CD4-positive, alpha-beta T cell treated with Interleukin-15 for 4 hours (primary cell): Measurements from ENCODE around the gene GLP2R.

Source experiments
- DNase-seq: peaks from one replicate; pipeline ENCODE4 v3.0.0-alpha.2; 2020; ENCODE audit warnings: low spot score

The GLP2R gene

GRCh38 chr17:9814337-9814945 lies 11.3 kb upstream of the GLP2R start:
- no peak for DNase-seq

GRCh38 chr17:9816472-9816871 lies 9.3 kb upstream of the GLP2R start:
- no peak for DNase-seq

- no peak for DNase-seq
Observed at GRCh38 chr17:9817086-9817485, 8.6 kb upstream of the GLP2R start.

- DNase-seq, result no peak
Observed at GRCh38 chr17:9818760-9819159, 7.0 kb upstream of the GLP2R start.

DNA sequence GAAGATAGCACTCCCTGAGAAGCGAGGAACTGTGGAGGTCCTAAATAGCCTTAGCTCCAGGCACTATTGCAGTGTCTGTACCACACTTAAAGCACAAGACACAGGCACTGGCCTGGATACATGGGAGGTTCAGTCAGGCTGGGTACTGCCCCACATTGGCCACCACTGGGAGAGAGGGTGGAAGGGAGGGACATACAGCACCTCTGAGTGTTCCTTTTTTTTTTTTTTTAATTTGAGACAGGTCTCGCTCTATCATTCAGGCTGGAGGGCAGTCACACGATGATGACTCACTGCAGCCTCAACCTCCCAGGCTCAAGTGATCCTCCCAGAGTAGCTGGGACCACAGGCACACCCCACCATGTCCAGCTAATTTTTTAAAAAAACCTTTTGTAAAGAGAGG lies 5.3 kb upstream of the GLP2R start:
- DNase-seq, result no peak

DNA sequence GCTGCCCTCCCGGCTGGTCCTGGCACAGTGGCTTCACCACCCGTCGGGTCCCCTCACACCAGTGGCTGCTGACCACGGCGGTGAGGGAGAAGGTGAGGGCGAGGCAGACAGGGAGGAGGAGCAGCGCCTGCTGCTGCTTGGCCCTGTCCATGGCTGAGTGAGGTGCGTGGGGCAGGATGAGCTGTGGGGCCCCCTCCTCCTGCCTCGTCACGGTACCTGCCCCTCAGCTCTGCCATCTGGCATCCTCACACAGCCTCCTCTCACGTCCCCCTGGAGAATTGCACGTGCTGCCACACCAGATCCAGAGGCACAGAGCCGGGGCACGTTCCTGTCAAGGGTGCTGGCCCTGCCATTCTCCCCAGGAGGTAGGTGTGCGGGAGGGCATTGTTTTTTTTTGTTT lies 3.8 kb upstream of the GLP2R start, which contains the start of gene GSG1L2:
TSS of gene GSG1L2 (minus strand) at position 159 of the 400 bp plus-strand sequence. CDS start at position 151, 8 bp downstream.
- DNase-seq, result no peak

DNA sequence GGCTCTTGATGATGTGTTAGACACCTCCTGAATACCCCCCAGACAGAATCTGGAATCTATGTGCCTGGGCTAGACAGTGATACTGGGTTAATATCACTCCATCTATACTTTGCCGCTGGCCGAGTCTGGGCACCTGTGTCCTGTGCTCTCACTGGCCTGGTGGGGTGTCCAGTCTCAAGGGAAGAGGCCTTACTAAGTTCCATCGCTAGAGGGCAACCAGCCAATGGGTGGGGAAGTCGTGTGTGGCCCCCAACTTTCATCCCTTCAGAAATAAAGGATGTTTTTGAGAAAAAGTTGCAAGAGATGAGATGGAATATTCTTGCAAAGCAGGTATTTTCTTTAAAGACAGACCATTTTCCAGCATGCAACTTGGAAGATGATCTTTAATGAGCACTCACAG lies 1.6 kb upstream of the GLP2R start:
- no peak for DNase-seq

DNA sequence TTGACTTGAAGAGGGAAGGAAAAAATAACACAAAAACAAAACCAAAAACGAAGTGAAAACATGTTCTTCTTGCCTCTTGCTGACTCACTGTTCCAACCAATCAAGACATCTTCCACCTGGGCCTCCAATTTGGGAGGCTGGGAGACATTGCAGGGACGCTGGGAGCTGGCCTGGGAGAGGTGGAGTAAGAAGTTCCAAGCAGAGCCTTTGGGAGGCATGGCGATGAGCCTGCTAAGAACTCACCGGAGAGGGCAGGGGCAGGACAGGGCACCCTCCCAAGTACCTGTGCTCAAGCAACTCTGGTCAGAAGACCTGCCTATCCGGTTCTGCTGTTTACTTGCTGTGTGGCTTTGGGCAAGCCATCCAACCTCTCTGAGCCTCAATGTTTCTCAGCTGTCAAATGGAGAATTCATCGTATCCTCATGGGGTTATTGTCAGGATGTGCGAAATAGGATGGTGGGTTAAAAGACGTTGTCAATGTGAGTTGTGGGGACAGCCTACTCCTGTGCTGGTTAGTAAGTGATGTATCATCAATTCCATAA lies 856 bp upstream of the GLP2R start:
- DNase-seq, result no peak

DNA sequence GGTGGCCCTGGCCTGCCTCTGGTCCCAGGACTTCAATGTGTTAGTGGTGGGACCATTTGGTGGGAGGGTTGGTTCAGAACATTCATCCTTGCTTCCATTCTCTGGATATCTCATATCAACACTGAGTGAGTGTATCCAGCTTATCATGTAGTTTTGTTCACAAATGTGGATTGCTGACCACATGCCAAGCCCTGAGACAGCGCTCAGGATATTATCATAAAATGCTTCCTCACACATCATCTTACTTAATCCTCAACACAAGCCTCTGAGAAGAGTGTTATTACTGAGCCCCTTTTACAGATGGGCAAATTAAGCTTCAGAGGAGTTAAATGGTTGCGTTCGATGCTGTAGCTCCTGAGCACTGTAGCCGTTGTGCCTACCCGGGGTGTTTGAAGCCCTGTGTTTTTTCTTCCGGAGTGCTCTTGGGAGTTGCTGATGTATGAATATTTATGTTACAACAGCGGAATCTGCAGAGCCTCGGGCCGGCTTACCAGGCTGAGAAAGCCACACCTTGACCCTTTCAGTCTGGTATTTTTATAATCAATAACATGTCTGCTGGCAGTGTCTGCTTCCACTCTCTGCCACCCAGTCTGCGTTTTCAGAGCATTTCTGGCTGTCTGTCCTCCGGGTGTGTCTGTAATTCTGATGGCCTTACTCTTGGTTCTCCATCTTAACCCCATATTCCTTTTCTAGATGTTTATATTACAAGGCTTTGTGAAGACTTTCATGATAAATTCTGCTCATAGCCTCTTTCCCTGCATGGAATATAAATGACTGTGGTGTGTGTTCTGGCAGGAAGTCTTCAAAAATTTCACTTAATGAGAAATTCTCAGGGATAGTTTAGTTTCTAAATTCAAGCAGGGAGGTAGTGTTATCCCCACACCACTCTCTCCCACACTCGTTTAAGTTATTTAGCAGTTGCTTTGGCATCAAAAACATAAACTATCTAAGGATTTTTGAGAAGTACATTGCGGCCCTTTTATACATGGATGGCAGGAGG lies 2.9 kb downstream of the GLP2R start:
- DNase-seq, result no peak

DNA sequence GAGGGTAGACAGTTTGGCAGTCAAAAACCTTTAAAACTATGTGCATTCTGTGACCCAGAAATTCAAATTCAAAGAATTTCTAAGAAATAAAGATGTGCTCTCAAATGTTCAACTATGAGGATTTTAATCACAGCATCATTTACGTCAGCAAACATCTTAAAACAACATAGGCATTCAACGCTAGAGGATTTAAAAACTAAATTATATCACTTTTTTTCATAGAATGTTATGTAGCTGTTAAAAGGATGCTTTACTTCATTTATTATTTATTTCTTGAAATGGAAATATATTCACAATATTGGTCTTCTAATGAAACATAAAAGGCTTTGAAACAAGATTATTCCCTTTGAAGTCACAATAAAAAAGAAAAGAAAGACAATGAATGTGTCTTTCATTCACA lies 3.6 kb downstream of the GLP2R start:
- no peak for DNase-seq

- no peak for DNase-seq
Observed at GRCh38 chr17:9830711-9831110, 5.0 kb downstream of the GLP2R start.

DNA sequence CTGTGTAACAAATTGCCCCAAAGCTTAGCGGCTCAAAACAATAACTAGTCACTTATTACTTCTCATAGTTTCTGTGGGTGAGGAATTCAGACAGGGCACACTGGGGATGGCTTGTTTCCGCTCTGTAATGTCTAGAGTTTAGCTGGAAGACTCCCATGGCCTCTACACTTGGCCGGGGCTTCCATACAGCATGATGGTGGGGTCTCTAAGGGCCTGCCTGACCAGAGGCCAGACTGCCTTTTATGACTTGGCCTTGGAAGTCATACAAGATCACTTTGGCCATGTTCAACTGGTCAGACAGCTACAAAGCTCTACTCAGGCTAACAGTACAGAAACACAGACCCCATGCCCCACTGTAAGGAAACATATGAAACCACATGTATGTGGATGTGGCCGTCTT lies 8.2 kb downstream of the GLP2R start:
- DNase-seq, result no peak

DNA sequence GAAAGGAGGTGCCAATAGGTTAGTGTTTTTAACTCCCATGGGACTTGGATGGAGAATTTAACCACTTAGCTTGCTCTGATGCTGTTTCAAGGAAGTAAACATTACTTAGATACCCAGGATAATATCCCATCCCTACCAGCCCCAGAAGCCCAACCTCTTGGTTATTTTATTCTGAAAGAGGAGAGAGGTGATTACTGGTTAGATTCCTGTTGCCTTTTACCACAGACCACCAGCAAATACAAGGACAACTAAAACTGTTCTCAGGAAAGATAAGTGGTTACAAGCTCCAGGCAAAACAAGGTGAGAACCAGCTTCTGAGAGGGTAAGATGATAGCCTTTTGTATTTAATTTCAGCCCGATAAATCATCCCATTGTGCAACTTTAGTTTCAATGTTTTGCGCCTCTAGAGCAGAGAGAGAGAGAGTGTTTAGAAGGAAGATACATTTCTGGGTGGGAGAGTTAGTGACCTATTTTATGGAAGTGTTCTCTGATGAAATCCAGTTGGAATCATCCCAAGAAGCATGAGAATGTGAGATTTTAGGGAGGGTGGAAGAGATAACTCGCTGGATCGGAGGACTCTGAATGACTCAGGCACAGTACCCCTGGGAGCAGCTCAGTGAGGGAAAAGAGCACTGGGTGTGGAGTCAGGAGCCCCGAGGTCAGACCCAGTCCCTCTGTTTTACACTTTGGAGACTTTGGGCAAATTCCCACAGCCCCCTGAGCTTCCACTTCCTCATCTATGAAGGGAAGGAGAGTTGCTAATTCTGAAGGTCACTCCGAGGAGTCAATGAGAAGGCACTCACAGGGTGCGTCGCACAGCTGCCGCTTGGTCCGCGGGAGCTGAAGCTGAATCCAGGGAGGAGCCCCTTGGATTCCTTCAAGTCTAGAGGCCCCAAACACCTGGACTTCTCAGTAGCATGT lies 12.1 kb downstream of the GLP2R start:
- no peak for DNase-seq

DNA sequence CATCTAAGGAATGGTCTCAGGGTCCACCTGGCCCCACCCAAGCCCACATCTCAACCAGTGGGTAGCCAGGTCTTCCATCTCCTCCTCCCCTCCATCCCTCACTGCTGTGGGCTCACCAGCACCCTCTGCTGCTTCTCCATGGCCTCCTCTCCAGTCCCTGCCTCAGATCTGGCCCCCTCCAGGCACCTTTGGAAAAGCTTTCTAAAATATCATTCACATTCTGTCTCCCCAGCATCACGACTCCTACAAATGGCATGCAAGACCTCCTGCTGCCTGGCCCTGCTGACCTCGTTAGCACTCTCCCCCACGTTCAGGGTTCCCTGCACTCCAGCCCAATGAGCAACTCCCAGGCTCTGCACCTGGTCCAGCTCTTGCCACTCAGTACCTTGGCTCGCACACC lies 13.7 kb downstream of the GLP2R start:
- no peak for DNase-seq

GRCh38 chr17:9842057-9842758 lies 16.5 kb downstream of the GLP2R start:
- no peak for DNase-seq

- DNase-seq, result no peak
Observed at GRCh38 chr17:9843152-9844010, 17.7 kb downstream of the GLP2R start.

DNA sequence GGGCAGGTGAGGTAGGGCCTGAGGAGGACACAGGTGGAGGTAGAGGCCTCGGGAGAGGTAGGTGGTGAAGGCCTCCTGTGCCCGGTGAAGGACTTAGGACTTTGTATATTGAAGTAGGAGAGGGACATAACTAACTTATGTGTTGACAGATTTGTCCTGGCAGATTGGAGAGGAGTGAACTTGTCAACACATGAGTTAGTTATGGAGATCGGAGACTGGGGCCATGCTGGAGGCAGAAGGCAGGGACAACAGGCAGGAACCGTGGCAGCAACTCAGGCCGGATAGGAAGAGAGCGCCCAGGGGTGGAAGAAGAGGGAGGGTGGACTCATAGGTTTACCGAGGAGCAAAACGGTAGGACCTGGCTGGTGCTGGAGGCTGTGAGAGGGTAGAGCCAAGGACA lies 18.4 kb downstream of the GLP2R start:
- DNase-seq, result no peak

GRCh38 chr17:9845306-9845705 lies 19.6 kb downstream of the GLP2R start:
- DNase-seq, result no peak

- DNase-seq, result no peak
Observed at GRCh38 chr17:9850151-9850550, 24.4 kb downstream of the GLP2R start.

GRCh38 chr17:9854255-9854654 lies 28.5 kb downstream of the GLP2R start:
- no peak for DNase-seq
